HCT116 (cell line): ENCODE data around the gene RETREG1. TPM values are rescaled to one million over a fixed set of nuclear protein-coding genes. Genes with fewer than 3 reads are reported as not detected.

Experiments used
- ATAC-seq: fragments of 200-7000 bp; cut with Tn5 transposase; 2 replicates; pipeline ENCODE4 v1.9.1; 2020; ENCODE audit warnings: mild to moderate bottlenecking, moderate library complexity
- BruUV-seq: library from RNA; stranded (reverse); fragments of 400-500 nt; replicated peaks from 2 replicates; lab custom pipeline; 2021; lab: Mats Ljungman, UMichigan
- CTCF ChIA-PET: fragments of 300-600 bp; sonication (Branson Sonifier 250); formaldehyde crosslinking; loops from one replicate; lab custom pipeline; 2021; ENCODE audit warnings: antibody characterized with exemption; lab: Charles Lee
- POLR2A ChIA-PET: fragments of 300-600, 350-600 bp; sonication (Branson Sonifier 250); formaldehyde crosslinking; loops from one replicate; lab custom pipeline; 2021; ENCODE audit warnings: antibody characterized with exemption; lab: Charles Lee
- RAD21 ChIA-PET, 2 experiments: fragments of 300-600 bp; sonication (Branson Sonifier 250); formaldehyde crosslinking; loops; one replicate each; lab custom pipeline; 2023; ENCODE audit warnings: low total read pairs in 2 of 2; ENCODE audit not compliant: uncharacterized antibody in 2 of 2, unreplicated experiment in 2 of 2, low non-redundant PET in 1 of 2; lab: Charles Lee
- DNase-seq: peaks from one replicate; pipeline ENCODE4 v3.0.0-alpha.2; 2010; ENCODE audit warnings: low read depth, low spot score
- H2AFZ ChIP-seq: fragments of 200-600 bp; shearing (Covaris generic), sonication (generic); 2 replicates; pipeline ENCODE4 v1.6.1; 2017; ENCODE audit warnings: low read depth, mixed run types, mixed read lengths, antibody characterized with exemption, low read length; ENCODE audit not compliant: poor library complexity, severe bottlenecking
- H3K27ac ChIP-seq: 2 replicates; pipeline ENCODE4 v1.5.1; 2012; ENCODE audit warnings: low read depth, low read length
- H3K27me3 ChIP-seq: fragments of 200-600 bp; sonication (generic); 2 replicates; pipeline ENCODE4 v1.6.1; 2016; ENCODE audit warnings: mixed run types, low read length, mixed read lengths; ENCODE audit not compliant: insufficient read depth
- H3K36me3 ChIP-seq, 2 experiments: fragments of 200-500 bp in 1 of 2; fragments of 200-600 bp in 1 of 2; sonication (Bioruptor generic) in 1 of 2; sonication (generic) in 1 of 2; 2 replicates each; pipeline versions ENCODE4 v1.5.1 to v1.6.1; 2014 to 2016; ENCODE audit warnings: low read length in 2 of 2, inconsistent platforms in 1 of 2, mixed read lengths in 1 of 2, mixed run types in 1 of 2; ENCODE audit not compliant: insufficient read depth in 2 of 2, control insufficient read depth in 1 of 2
- H3K4me1 ChIP-seq, 2 experiments: fragments of 200-600 bp in 1 of 2; sonication (generic) in 1 of 2; 2 replicates each; pipeline versions ENCODE4 v1.5.1 to v1.6.1; 2012 to 2017; ENCODE audit warnings: low read length in 2 of 2, inconsistent platforms in 1 of 2, mild to moderate bottlenecking in 1 of 2, mixed read lengths in 1 of 2, mixed run types in 1 of 2, moderate library complexity in 1 of 2; ENCODE audit not compliant: insufficient read depth in 2 of 2, control insufficient read depth in 1 of 2
- H3K4me2 ChIP-seq: fragments of 200-600 bp; sonication (generic); 2 replicates; pipeline ENCODE4 v1.6.1; 2017; ENCODE audit warnings: mixed run types, low read length, mixed read lengths
- H3K4me3 ChIP-seq, 2 experiments: fragments of 200-600 bp in 1 of 2; sonication (generic) in 1 of 2; replicated peaks in 1 of 2; 2 replicates each; pipeline ENCODE4 v1.5.1; 2011 to 2016; ENCODE audit warnings: low read length in 2 of 2, control low read depth in 1 of 2, low read depth in 1 of 2, mild to moderate bottlenecking in 1 of 2, mixed read lengths in 1 of 2, mixed run types in 1 of 2
- H3K79me2 ChIP-seq: fragments of 200-600 bp; sonication (generic); 2 replicates; pipeline ENCODE4 v1.6.1; 2017; ENCODE audit warnings: mild to moderate bottlenecking, mixed run types, low read length, moderate library complexity, mixed read lengths; ENCODE audit not compliant: insufficient read depth
- H3K9ac ChIP-seq: fragments of 200-600 bp; sonication (generic); 2 replicates; pipeline ENCODE4 v1.6.1; 2016; ENCODE audit warnings: low read length, mixed read lengths
- H3K9me2 ChIP-seq: fragments of 200-600 bp; sonication (generic), shearing (Covaris generic); 2 replicates; pipeline ENCODE4 v1.6.1; 2017; ENCODE audit warnings: mixed run types, mild to moderate bottlenecking, moderate library complexity; ENCODE audit not compliant: insufficient read depth
- H3K9me3 ChIP-seq, 2 experiments: fragments of 200-500 bp in 1 of 2; fragments of 200-600 bp in 1 of 2; sonication (Bioruptor generic) in 1 of 2; sonication (generic) in 1 of 2; 2 replicates each; pipeline ENCODE4 v1.6.1; 2014 to 2017; ENCODE audit warnings: low read length in 2 of 2, mixed read lengths in 2 of 2, inconsistent platforms in 1 of 2, low read depth in 1 of 2, mild to moderate bottlenecking in 1 of 2, mixed run types in 1 of 2, moderate library complexity in 1 of 2; ENCODE audit not compliant: control insufficient read depth in 1 of 2, insufficient read depth in 1 of 2
- H4K20me1 ChIP-seq: fragments of 200-600 bp; sonication (generic), shearing (Covaris generic); 2 replicates; pipeline ENCODE4 v1.6.1; 2017; ENCODE audit warnings: mixed run types, mild to moderate bottlenecking, moderate library complexity; ENCODE audit not compliant: insufficient read depth
- MAX ChIP-seq: IDR thresholded peaks from 2 replicates; pipeline ENCODE4 v1.6.1; 2012
- SP1 ChIP-seq: IDR thresholded peaks from 2 replicates; pipeline ENCODE4 v1.6.1; 2012; ENCODE audit warnings: low read depth
- ZBTB33 ChIP-seq: IDR thresholded peaks from 2 replicates; pipeline ENCODE4 v1.6.1; 2011; ENCODE audit warnings: mild to moderate bottlenecking, low read length, moderate library complexity; ENCODE audit not compliant: insufficient replicate concordance; ENCODE audit errors: extremely low read depth
- intact Hi-C: fragments of 100-400 bp; cut with micrococcal nuclease; formaldehyde crosslinking; loops from 2 replicates; pipeline ENCODE4 v1.10.0; 2022
- total RNA-seq: library from RNA; stranded (reverse); gene quantifications from one replicate; pipeline ENCODE4 v1.2.1, GENCODE V29; 2021; ENCODE audit not compliant: unreplicated experiment

The RETREG1 gene
- total RNA-seq, 1 experiment from 2014 or later: 6.0 TPM

GRCh38 chr5:16505904-16506303 lies 110.9 kb downstream of the RETREG1 start:
- POLR2A ChIA-PET: no interaction called here

More at GRCh38 chr5:16505904-16506303, 110.9 kb downstream of the RETREG1 start:
- intact Hi-C loops: no loop called here
- ChIA-PET CTCF (no interaction called here), RAD21 (no interaction called here)
- Histone ChIP-seq H3K4me1 (peaks cover 12 to 22% of the 10 kb centered on the region in 2 experiments), H3K9me2 (no peaks in the 10 kb centered on the region), H3K79me2 (no peaks in the 10 kb centered on the region), H3K4me3 (no peak overlapping the region), H3K27ac (no peak overlapping the region), H3K27me3 (no peaks in the 10 kb centered on the region), H3K4me2 (no peak overlapping the region), H2AFZ (no peak overlapping the region), H3K9me3 (no peaks in the 10 kb centered on the region), H4K20me1 (no peaks in the 10 kb centered on the region), H3K9ac (no peak overlapping the region), H3K36me3 (no peaks in the 10 kb centered on the region)
- ATAC-seq (no peak), DNase-seq (no peak)
- TF ChIP-seq SP1 (no peak), ZBTB33 (no peak), MAX (no peak)
- no TSS peak for BruUV-seq
